HEK293 (cell line): ENCODE results near the gene MTMR12.

Experiments used
- CTCF ChIA-PET: fragments of 350-600 bp; formaldehyde crosslinking; extraction: SDS; loops from one replicate; lab custom pipeline; 2021; ENCODE audit warnings: antibody characterized with exemption; lab: Yijun Ruan, JAX
- POLR2A ChIA-PET: fragments of 300-600 bp; formaldehyde crosslinking; extraction: SDS; loops from one replicate; lab custom pipeline; 2020; ENCODE audit warnings: antibody characterized with exemption, inconsistent platforms; lab: Yijun Ruan, JAX
- H3K27ac ChIP-seq: fragments of 200-500 bp; sonication (Bioruptor generic); 2 replicates; pipeline ENCODE4 v1.5.1; 2014; ENCODE audit warnings: low read depth, low read length, control low read depth, inconsistent platforms; ENCODE audit errors: extremely low read depth
- H3K36me3 ChIP-seq, 2 experiments: fragments of 200-500 bp in 1 of 2; sonication (Bioruptor generic) in 1 of 2; 1 replicate in 1 of 2; 2 replicates in 1 of 2; pipeline ENCODE4 v1.5.1; 2014 to 2017; ENCODE audit warnings: inconsistent platforms in 2 of 2, low read length in 2 of 2; ENCODE audit not compliant: control insufficient read depth in 2 of 2, insufficient read depth in 1 of 2
- H3K4me1 ChIP-seq: fragments of 200-500 bp; sonication (Bioruptor generic); 2 replicates; pipeline ENCODE4 v1.5.1; 2014; ENCODE audit warnings: mild to moderate bottlenecking, low read length, inconsistent platforms; ENCODE audit not compliant: control insufficient read depth, insufficient read depth
- H3K4me3 ChIP-seq: 2 replicates; pipeline ENCODE4 v1.5.1; 2011; ENCODE audit warnings: low read depth, mild to moderate bottlenecking, control low read depth, low read length, moderate library complexity
- H3K9me3 ChIP-seq: fragments of 200-500 bp; sonication (Bioruptor generic); 2 replicates; pipeline ENCODE4 v1.5.1; 2014; ENCODE audit warnings: low read depth, low read length, inconsistent platforms; ENCODE audit not compliant: control insufficient read depth, insufficient read depth
- EGR2 ChIP-seq: fragments of 450-650 bp; formaldehyde crosslinking; IDR thresholded peaks from 2 replicates; pipeline ENCODE4 v1.5.1; 2016; ENCODE audit warnings: low read depth, missing biosample characterization, missing genetic modification characterization
- MYNN ChIP-seq: fragments of 450-650 bp; formaldehyde crosslinking; IDR thresholded peaks from 2 replicates; pipeline ENCODE4 v1.5.1; 2016; ENCODE audit warnings: missing biosample characterization, missing genetic modification characterization, borderline replicate concordance
- SP7 ChIP-seq: fragments of 450-650 bp; formaldehyde crosslinking; IDR thresholded peaks from 2 replicates; pipeline ENCODE4 v1.5.1; 2016; ENCODE audit warnings: missing biosample characterization, missing genetic modification characterization
- ZBTB11 ChIP-seq: fragments of 450-650 bp; formaldehyde crosslinking; conservative IDR thresholded peaks from 2 replicates; pipeline ENCODE4 v1.5.1; 2016; ENCODE audit warnings: low read depth, missing biosample characterization, missing genetic modification characterization
- ZNF121 ChIP-seq: fragments of 450-650 bp; formaldehyde crosslinking; IDR thresholded peaks from 2 replicates; pipeline ENCODE4 v1.5.1; 2016; ENCODE audit warnings: missing biosample characterization, missing genetic modification characterization
- ZNF18 ChIP-seq: fragments of 450-650 bp; formaldehyde crosslinking; IDR thresholded peaks from 2 replicates; pipeline ENCODE4 v1.5.1; 2016; ENCODE audit warnings: missing biosample characterization, missing genetic modification characterization
- ZNF221 ChIP-seq: fragments of 450-650 bp; formaldehyde crosslinking; IDR thresholded peaks from 2 replicates; pipeline ENCODE4 v1.5.1; 2017; ENCODE audit warnings: missing biosample characterization, missing genetic modification characterization, borderline replicate concordance
- ZNF239 ChIP-seq: fragments of 450-650 bp; formaldehyde crosslinking; IDR thresholded peaks from 2 replicates; pipeline ENCODE4 v1.5.1; 2016; ENCODE audit warnings: missing biosample characterization, missing genetic modification characterization
- ZNF423 ChIP-seq: fragments of 450-650 bp; formaldehyde crosslinking; IDR thresholded peaks from 2 replicates; pipeline ENCODE4 v1.5.1; 2016; ENCODE audit warnings: missing biosample characterization, missing genetic modification characterization
- ZNF426 ChIP-seq: fragments of 450-650 bp; formaldehyde crosslinking; IDR thresholded peaks from 2 replicates; pipeline ENCODE4 v1.5.1; 2017; ENCODE audit warnings: missing biosample characterization, missing genetic modification characterization, mild to moderate bottlenecking, inconsistent platforms, moderate library complexity
- ZNF529 ChIP-seq: fragments of 450-650 bp; formaldehyde crosslinking; IDR thresholded peaks from 2 replicates; pipeline ENCODE4 v1.5.1; 2017; ENCODE audit warnings: missing genetic modification characterization, missing biosample characterization; ENCODE audit not compliant: insufficient replicate concordance
- ZNF692 ChIP-seq: fragments of 450-650 bp; formaldehyde crosslinking; IDR thresholded peaks from 2 replicates; pipeline ENCODE4 v1.5.1; 2016; ENCODE audit warnings: missing biosample characterization, missing genetic modification characterization
- ZNF747 ChIP-seq: fragments of 450-650 bp; formaldehyde crosslinking; IDR thresholded peaks from 2 replicates; pipeline ENCODE4 v1.5.1; 2016; ENCODE audit warnings: missing biosample characterization, missing genetic modification characterization
- ZNF768 ChIP-seq: fragments of 450-650 bp; formaldehyde crosslinking; IDR thresholded peaks from 2 replicates; pipeline ENCODE4 v1.5.1; 2018; ENCODE audit warnings: missing biosample characterization, mild to moderate bottlenecking, missing genetic modification characterization
- ZXDB ChIP-seq: fragments of 450-650 bp; formaldehyde crosslinking; IDR thresholded peaks from 2 replicates; pipeline ENCODE4 v1.5.1; 2016; ENCODE audit warnings: missing biosample characterization, missing genetic modification characterization
- TF ChIP-seq, protein P1 (sequence below): fragments of 450-650 bp; formaldehyde crosslinking; IDR thresholded peaks from 2 replicates; pipeline ENCODE4 v1.5.1; 2016; ENCODE audit warnings: missing biosample characterization, missing genetic modification characterization
- TF ChIP-seq, protein P2 (sequence below): fragments of 450-650 bp; formaldehyde crosslinking; IDR thresholded peaks from 2 replicates; pipeline ENCODE4 v1.5.1; 2017; ENCODE audit warnings: missing biosample characterization, missing genetic modification characterization

The MTMR12 gene

DNA sequence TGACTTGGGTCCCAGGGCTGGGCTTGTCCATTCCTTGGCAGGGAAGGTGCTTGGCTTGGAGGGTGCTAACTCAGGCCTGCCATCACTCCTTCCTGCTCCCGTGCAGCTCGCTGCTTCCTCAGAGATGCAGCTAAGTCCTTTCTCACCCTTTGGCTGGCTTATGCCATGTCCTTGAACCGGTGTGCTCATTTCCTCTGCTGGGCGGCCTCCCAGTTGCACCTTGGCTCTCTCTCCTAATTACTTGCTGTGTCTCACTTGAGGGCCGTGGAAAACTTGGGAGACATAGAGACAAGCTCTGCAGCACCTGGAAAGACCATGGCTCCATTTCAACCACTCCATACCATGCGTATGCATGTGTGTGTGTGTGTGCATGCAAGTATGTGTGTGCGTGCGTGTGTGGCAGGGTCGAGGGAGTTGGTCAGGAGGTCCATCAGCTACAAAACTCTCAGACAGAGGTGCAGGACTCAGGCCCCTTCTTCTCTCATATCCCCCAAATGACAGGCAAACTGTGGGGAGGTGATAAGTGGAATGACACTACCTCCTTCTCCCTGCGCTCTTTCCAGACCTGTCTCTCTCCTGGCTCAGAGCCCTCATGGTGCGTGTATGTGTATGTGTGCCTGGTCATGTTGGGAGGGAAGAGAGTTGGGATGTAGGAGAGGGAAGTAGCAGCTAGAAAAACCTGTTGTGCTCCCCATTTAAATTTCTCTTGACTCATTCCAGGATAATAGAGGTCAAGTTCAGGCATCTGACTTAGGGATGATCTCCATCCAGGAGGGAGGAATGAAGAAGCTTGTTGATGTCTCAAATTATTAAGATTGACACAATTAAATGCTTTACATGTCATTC, 17.6 kb upstream of the MTMR12 start:
- no peaks in the 10 kb centered on the region for H3K36me3 ChIP-seq
- CTCF ChIA-PET, result interaction anchor here (0.6 to 5.1 kb wide), 26 partner anchors 10 to 748 kb away, joined by 3 to 86 read pairs (median 4); no protein-coding TSS in a partner anchor
- H3K4me1 ChIP-seq, result 0 out of 2 replicates have a peak, but pooled peaks cover 3% of the 10 kb centered on the region
- H3K9me3 ChIP-seq, result no peaks in the 10 kb centered on the region
- POLR2A ChIA-PET, result no interaction called here
- H3K4me3 ChIP-seq, result no peak overlapping the region
- H3K27ac ChIP-seq, result no peak overlapping the region
- TF ChIP-seq ZBTB11 (tag by site-specific recombination), result no peak
- TF ChIP-seq, protein P1, sequence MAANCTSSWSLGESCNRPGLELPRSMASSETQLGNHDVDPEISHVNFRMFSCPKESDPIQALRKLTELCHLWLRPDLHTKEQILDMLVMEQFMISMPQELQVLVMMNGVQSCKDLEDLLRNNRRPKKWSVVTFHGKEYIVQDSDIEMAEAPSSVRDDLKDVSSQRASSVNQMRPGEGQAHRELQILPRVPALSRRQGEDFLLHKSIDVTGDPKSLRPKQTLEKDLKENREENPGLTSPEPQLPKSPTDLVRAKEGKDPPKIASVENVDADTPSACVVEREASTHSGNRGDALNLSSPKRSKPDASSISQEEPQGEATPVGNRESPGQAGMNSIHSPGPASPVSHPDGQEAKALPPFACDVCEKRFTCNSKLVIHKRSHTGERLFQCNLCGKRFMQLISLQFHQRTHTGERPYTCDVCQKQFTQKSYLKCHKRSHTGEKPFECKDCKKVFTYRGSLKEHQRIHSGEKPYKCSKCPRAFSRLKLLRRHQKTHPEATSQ (tag by site-specific recombination), result no peak
- TF ChIP-seq EGR2 (tag by site-specific recombination), result no peak
- no peak for TF ChIP-seq ZNF121 (tag by site-specific recombination)
- TF ChIP-seq ZNF747, result no peak
- no peak for TF ChIP-seq ZNF239
- TF ChIP-seq ZNF221 (tag by site-specific recombination), result no peak
- TF ChIP-seq ZXDB (tag by site-specific recombination), result no peak
- TF ChIP-seq, protein P2, sequence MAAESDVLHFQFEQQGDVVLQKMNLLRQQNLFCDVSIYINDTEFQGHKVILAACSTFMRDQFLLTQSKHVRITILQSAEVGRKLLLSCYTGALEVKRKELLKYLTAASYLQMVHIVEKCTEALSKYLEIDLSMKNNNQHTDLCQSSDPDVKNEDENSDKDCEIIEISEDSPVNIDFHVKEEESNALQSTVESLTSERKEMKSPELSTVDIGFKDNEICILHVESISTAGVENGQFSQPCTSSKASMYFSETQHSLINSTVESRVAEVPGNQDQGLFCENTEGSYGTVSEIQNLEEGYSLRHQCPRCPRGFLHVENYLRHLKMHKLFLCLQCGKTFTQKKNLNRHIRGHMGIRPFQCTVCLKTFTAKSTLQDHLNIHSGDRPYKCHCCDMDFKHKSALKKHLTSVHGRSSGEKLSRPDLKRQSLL (tag by site-specific recombination), result no peak
- no peak for TF ChIP-seq ZNF423
- TF ChIP-seq ZNF692 (tag by site-specific recombination), result no peak
- no peak for TF ChIP-seq SP7 (tag by site-specific recombination)
- TF ChIP-seq ZNF18, result no peak
- no peak for TF ChIP-seq ZNF768 (tag by site-specific recombination)
- no peak for TF ChIP-seq ZNF529 (tag by site-specific recombination)
- TF ChIP-seq MYNN (tag by site-specific recombination), result no peak
- TF ChIP-seq ZNF426 (tag by site-specific recombination), result no peak
- TF ChIP-seq, all 188 proteins: peak for 0
